ENCODE measurements around the gene RAB34.

Gene RAB34

GRCh38 chr17:28675490-28675889 lies 42.2 kb downstream of the RAB34 start:
- no peak for DNase-seq (ENCODE audit: low spot score)

- no peak for DNase-seq (ENCODE audit: low spot score)
Measured at GRCh38 chr17:28669918-28670317, 47.8 kb downstream of the RAB34 start.

- no peak for DNase-seq (ENCODE audit: low spot score)
Measured at GRCh38 chr17:28667870-28668269, 49.8 kb downstream of the RAB34 start.

- DNase-seq (ENCODE audit: low spot score) = no peak
Measured at GRCh38 chr17:28665994-28666393, 51.7 kb downstream of the RAB34 start.
